ENCODE measurements around the gene CUBN.

DNA sequence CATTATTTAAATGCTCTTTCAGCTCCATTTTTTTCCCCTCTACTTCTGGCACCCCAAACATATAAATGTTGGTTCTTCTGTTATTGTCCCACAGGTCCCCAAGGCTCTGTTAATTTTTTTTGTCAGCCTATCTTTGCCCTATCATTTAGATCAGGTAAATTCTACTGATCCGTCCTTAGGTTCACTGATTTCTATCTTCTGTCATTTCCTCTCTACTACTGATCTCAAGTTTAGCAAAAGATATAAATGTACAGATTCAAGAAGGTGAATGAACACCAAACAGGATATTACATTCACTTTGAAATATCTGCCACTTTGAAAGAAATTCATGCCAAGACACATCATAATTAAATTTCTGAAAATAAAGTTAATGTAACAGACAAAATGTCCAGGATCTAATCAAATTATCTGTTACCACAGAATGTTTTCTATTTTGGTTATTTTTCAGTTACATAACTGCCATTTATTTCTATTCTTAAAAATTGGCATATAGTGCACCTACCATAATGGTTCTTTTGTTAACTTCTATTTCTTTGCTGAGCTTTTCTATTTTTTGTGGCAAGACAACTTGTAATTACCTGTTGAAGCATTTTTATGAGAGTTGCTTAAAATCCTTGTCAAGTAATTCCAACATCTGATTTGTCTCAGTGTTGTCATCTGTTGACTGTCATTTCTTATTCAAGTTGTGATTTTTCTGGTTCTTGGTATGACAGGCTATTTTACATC is 12.1 kb upstream of the CUBN start:
- TF ChIP-seq, protein P1, sequence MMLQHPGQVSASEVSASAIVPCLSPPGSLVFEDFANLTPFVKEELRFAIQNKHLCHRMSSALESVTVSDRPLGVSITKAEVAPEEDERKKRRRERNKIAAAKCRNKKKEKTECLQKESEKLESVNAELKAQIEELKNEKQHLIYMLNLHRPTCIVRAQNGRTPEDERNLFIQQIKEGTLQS (CRISPR knock-in tag; conservative IDR thresholded peaks at IDR 0.05), result no peak
- TF ChIP-seq, protein P2, sequence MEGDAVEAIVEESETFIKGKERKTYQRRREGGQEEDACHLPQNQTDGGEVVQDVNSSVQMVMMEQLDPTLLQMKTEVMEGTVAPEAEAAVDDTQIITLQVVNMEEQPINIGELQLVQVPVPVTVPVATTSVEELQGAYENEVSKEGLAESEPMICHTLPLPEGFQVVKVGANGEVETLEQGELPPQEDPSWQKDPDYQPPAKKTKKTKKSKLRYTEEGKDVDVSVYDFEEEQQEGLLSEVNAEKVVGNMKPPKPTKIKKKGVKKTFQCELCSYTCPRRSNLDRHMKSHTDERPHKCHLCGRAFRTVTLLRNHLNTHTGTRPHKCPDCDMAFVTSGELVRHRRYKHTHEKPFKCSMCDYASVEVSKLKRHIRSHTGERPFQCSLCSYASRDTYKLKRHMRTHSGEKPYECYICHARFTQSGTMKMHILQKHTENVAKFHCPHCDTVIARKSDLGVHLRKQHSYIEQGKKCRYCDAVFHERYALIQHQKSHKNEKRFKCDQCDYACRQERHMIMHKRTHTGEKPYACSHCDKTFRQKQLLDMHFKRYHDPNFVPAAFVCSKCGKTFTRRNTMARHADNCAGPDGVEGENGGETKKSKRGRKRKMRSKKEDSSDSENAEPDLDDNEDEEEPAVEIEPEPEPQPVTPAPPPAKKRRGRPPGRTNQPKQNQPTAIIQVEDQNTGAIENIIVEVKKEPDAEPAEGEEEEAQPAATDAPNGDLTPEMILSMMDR (IDR thresholded peaks at IDR 0.05), result no peak
- TF ChIP-seq GABPB1 (CRISPR knock-in tag; IDR thresholded peaks at IDR 0.05) (no peak), USF2 (CRISPR knock-in tag; IDR thresholded peaks at IDR 0.05) (no peak), NR3C1 (CRISPR knock-in tag; conservative IDR thresholded peaks at IDR 0.05; ENCODE audit: low read depth) (no peak)
- TF ChIP-seq, protein P3, sequence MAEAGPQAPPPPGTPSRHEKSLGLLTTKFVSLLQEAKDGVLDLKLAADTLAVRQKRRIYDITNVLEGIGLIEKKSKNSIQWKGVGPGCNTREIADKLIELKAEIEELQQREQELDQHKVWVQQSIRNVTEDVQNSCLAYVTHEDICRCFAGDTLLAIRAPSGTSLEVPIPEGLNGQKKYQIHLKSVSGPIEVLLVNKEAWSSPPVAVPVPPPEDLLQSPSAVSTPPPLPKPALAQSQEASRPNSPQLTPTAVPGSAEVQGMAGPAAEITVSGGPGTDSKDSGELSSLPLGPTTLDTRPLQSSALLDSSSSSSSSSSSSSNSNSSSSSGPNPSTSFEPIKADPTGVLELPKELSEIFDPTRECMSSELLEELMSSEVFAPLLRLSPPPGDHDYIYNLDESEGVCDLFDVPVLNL (CRISPR knock-in tag; IDR thresholded peaks at IDR 0.05; ENCODE audit: borderline replicate concordance, low read depth), result no peak

Data from WTC11 (cell line).